Cardiac muscle cell (in vitro differentiated cells and primary cell): ENCODE measurements around the gene CCDC33. TPM values are rescaled to one million over a fixed set of nuclear protein-coding genes. Genes with fewer than 3 reads are reported as not detected.

Experiments used
- DNase-seq, 2 donors: peaks; one replicate each; pipeline versions ENCODE4 v3.0.0 to v3.0.0-alpha.2; 2010 to 2017; ENCODE audit warnings: low read depth in 1 of 2, low spot score in 1 of 2
- H3K27ac ChIP-seq: fragments of 200-600 bp; sonication (generic); 2 replicates; pipeline ENCODE4 v1.5.1; 2016
- H3K27me3 ChIP-seq: fragments of 200-600 bp; sonication (generic); 2 replicates; pipeline ENCODE4 v1.6.0; 2016; ENCODE audit warnings: control low read depth
- H3K36me3 ChIP-seq: fragments of 200-600 bp; sonication (generic); 2 replicates; pipeline ENCODE4 v1.5.1; 2016; ENCODE audit warnings: control low read depth
- H3K4me1 ChIP-seq: fragments of 200-600 bp; sonication (generic); 2 replicates; pipeline ENCODE4 v1.8.1; 2017; ENCODE audit warnings: low read depth, mild to moderate bottlenecking, mixed run types
- H3K4me3 ChIP-seq: fragments of 200-600 bp; sonication (generic); 2 replicates; pipeline ENCODE4 v1.5.1; 2016; ENCODE audit warnings: mild to moderate bottlenecking
- H3K9me3 ChIP-seq: fragments of 200-600 bp; sonication (generic); 2 replicates; pipeline ENCODE4 v1.5.1; 2017; ENCODE audit warnings: low read depth, mild to moderate bottlenecking, control low read depth
- polyA plus RNA-seq: library from polyadenylated mRNA; unstranded; fragments of >200 nt; fragmentation: Nextera tagmentation; extraction: Ambion mirVana; gene quantifications from 2 replicates; pipeline ENCODE4 v1.2.1, GENCODE V29; 2016
- total RNA-seq: library from RNA; depleted of rRNA; stranded (reverse); fragments of >200 nt; gene quantifications from 2 replicates; pipeline ENCODE4 v1.2.3, GENCODE V29; 2016
- TF ChIP-seq, protein P1 (sequence below): IDR thresholded peaks from 2 replicates; pipeline ENCODE4 v1.5.1; 2012; ENCODE audit warnings: low read depth, mild to moderate bottlenecking, low read length

CCDC33 gene
- total and polyA plus RNA-seq, 2 experiments from 2014 or later = 3.1 to 9.5 TPM

DNA sequence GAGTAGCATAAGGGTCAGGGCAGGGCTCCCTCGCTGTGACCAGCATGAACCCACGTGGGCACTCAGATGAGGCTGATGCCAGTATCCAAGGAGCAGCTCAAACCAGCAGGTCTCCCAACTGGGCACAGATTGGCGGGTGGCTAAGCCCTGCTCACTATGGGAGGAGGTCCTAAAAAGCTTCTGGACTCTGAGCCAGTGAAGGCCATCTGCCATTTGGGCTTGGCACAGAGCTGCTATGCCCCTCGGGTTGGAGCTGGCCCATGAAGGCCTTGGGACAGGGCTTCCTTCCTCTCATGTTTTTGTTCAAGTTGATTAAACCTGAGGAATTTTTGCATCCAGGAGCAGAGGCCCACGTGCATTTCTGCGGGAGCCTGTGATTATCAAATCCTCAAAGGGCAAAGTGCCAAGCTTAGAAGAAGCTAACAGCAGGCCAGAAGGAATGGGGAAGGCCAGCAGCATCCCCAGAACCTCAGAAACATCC is 29.3 kb upstream of the CCDC33 start:
- DNase-seq = peak in 1 of 2 donors; percentile 51
- H3K4me1 ChIP-seq = peaks cover 38% of the 10 kb centered on the region
- H3K27ac ChIP-seq = no peak overlapping the region
- H3K27me3 ChIP-seq = no peaks in the 10 kb centered on the region
- H3K36me3 ChIP-seq = no peaks in the 10 kb centered on the region
- TF ChIP-seq, protein P1, sequence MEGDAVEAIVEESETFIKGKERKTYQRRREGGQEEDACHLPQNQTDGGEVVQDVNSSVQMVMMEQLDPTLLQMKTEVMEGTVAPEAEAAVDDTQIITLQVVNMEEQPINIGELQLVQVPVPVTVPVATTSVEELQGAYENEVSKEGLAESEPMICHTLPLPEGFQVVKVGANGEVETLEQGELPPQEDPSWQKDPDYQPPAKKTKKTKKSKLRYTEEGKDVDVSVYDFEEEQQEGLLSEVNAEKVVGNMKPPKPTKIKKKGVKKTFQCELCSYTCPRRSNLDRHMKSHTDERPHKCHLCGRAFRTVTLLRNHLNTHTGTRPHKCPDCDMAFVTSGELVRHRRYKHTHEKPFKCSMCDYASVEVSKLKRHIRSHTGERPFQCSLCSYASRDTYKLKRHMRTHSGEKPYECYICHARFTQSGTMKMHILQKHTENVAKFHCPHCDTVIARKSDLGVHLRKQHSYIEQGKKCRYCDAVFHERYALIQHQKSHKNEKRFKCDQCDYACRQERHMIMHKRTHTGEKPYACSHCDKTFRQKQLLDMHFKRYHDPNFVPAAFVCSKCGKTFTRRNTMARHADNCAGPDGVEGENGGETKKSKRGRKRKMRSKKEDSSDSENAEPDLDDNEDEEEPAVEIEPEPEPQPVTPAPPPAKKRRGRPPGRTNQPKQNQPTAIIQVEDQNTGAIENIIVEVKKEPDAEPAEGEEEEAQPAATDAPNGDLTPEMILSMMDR = no peak
- no peaks in the 10 kb centered on the region for H3K9me3 ChIP-seq
- H3K4me3 ChIP-seq = no peak overlapping the region

DNA sequence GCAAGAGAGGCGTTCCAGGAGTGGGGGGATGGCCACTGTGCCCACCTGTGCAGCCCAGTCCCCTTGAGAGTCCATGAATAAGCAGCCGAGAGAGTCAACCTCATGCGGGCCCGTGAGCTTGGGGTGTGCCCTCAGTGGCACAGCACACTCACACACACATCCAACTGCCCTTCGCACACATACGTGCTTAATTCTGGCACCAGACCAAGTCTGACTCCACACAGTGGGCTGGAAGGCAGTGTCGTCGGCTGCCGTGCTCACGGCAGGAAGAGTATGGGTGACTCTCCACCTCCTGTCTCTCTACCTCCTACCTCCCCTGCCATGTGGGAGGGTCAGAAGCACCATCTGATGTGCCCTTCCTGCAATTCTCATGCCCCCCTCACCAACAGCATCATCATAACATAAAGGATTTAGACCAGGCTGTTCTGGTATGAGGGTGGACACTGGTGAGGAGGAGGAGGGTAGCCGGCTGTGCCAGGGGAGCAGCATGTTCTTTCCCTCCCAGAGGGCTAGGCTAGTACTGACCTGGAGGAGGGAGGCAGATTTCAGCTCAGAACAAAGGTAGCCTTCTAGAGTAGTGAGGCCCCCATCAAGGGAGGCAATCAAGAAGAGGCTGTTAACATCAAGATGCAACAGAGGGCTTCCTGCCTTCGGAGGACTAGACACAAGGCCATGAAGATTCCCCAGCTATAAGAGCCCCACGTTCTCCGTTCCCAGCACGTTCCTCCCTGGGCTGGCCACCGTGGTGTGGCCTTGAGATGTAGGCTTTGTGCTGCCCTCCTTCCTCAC is 28.3 kb upstream of the CCDC33 start:
- H3K27ac ChIP-seq = no peak overlapping the region
- no peak overlapping the region for H3K4me3 ChIP-seq
- no peak for DNase-seq
- TF ChIP-seq, protein P1 = no peak
- H3K27me3 ChIP-seq = no peaks in the 10 kb centered on the region
- no peaks in the 10 kb centered on the region for H3K36me3 ChIP-seq
- H3K4me1 ChIP-seq = peaks cover 36% of the 10 kb centered on the region
- no peaks in the 10 kb centered on the region for H3K9me3 ChIP-seq

DNA sequence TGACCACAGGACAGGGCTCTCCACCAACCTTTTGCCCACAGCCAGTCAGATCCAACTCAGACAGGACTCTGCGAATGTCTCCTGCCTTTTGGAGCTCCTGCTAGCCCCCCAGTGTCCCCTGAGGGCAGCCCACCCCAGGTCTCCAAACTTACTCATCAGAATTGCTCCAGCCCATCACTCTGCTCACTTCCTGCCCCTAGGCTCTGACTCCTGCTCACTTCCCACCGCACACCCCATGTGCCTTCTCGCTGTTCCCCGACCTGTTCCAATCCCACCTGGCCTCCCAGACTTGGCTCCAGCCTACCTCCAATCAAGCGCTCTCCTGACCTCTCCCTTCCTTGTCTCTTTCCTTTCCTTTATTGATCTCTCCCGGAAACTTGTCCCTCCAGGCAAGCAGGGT is 27.6 kb upstream of the CCDC33 start:
- no peak for DNase-seq
- H3K4me1 ChIP-seq = peaks cover 33% of the 10 kb centered on the region
- TF ChIP-seq, protein P1 = no peak
- H3K36me3 ChIP-seq = no peaks in the 10 kb centered on the region
- peak overlapping the region; percentile 83 for H3K27ac ChIP-seq
- H3K9me3 ChIP-seq = no peaks in the 10 kb centered on the region
- no peaks in the 10 kb centered on the region for H3K27me3 ChIP-seq
- H3K4me3 ChIP-seq = no peak overlapping the region

DNA sequence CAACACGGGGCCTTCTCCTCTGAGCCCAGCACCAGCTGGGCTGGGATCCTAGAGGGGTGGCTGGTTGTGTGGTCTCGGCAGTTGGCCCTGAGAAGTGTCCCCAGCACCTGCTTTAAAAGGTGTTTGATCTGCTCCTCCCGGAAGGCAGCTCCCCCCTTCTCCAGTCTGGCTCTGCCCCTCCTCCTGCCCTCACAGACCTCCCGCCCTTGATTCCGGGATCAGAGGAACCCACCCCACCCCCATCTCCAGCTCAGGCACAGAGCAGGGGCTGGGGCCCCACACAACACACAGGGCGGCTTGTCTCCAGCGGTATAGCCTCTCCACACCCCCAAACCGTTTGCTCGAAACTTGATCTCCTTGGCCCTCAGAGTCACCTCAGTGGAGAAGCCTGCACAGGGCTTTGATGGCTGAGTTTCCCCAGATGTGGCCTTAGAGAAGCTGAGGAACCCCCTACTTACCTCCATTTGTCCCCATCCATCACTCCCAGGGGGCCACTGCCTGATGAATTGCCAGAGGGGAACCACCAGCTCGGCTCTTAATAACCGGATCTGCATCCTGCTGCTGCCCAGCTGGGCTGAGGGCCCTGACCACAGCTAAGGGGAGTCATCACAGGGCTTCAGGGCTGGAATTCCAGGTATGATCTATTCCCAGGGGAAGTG is 27.1 kb upstream of the CCDC33 start:
- DNase-seq = peak; percentile 58 to 59
- Histone ChIP-seq H3K9me3 (no peaks in the 10 kb centered on the region), H3K36me3 (no peaks in the 10 kb centered on the region), H3K4me1 (peaks cover 37% of the 10 kb centered on the region), H3K4me3 (no peak overlapping the region), H3K27ac (peak overlapping the region; percentile 83), H3K27me3 (no peaks in the 10 kb centered on the region)
- TF ChIP-seq, protein P1 = no peak

DNA sequence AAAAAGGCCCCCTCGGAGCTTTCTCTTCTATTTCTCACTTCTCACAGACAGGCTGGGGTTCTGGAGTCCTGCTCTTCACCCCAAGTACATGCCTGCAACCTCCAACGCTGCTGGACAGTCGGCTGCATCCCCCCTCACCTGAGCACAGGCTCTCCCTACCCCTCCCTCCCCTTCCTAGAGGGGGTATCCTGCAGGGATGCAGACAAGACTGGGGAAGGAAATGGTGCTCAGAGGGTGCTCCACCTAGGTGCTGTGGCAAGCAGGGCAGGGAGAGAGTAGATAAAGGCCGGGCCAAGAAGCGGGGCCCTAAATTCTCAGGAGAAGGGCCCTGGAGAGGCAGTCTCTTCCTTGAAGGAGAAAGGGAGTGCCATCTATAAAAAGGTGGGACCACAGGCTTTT is 26.6 kb upstream of the CCDC33 start:
- no peak overlapping the region for H3K4me3 ChIP-seq
- no peaks in the 10 kb centered on the region for H3K9me3 ChIP-seq
- H3K27me3 ChIP-seq = no peaks in the 10 kb centered on the region
- peaks cover 42% of the 10 kb centered on the region for H3K4me1 ChIP-seq
- TF ChIP-seq, protein P1 = peak; percentile 2
- peak overlapping the region; percentile 83 for H3K27ac ChIP-seq
- H3K36me3 ChIP-seq = no peaks in the 10 kb centered on the region
- DNase-seq = no peak
